Measurements from ENCODE around the gene TMTC4. TPM values are rescaled to one million over a fixed set of nuclear protein-coding genes. Genes with fewer than 3 reads are reported as not detected.

TMTC4 gene
- total and polyA plus RNA-seq, 10 of the 15 experiments (the other 5 are each of a cell fraction or from before 2014, with no cell fraction given): 3.3 to 24.6 (median 14.5) TPM

GRCh38 chr13:100644371-100644770 lies 30.2 kb downstream of the TMTC4 start:
- ATAC-seq: no peak
- Histone ChIP-seq H3K4me1 (ENCODE audit: control insufficient read depth, insufficient read depth, low read length) (no peaks in the 10 kb centered on the region), H3K79me2 (ENCODE audit: control insufficient read depth, insufficient read depth, low read length) (no peaks in the 10 kb centered on the region), H3K27me3 (replicated peaks in 1 of 2; ENCODE audit: control insufficient read depth in 2 of 2, insufficient read depth in 2 of 2, low read length in 1 of 2) (no peaks in the 10 kb centered on the region), H3K9ac (ENCODE audit: control insufficient read depth, insufficient read depth, low read length) (no peak overlapping the region), H3K4me2 (ENCODE audit: control insufficient read depth, insufficient read depth) (no peak overlapping the region), H3K36me3 (ENCODE audit: control insufficient read depth in 2 of 2, insufficient read depth in 2 of 2, low read length in 1 of 2) (peaks cover 2 to 4% of the 10 kb centered on the region in 2 experiments; a peak in 3 of 4 replicates), H3K9me3 (replicated peaks; ENCODE audit: control insufficient read depth, insufficient read depth, low read length) (no peaks in the 10 kb centered on the region), H3K4me3 (no peak overlapping the region), H2AFZ (ENCODE audit: control insufficient read depth, low read depth, low read length) (no peak overlapping the region), H4K20me1 (ENCODE audit: control insufficient read depth, insufficient read depth) (no peaks in the 10 kb centered on the region), H3K27ac (ENCODE audit: control insufficient read depth, insufficient read depth) (no peak overlapping the region)
- DNase-seq (ENCODE audit: low read depth, low spot score): no peak
- ChIA-PET SMC1A (ENCODE audit: uncharacterized antibody, unreplicated experiment) (no interaction called here), CTCF (interaction anchor here (1.0 to 1.3 kb wide), 2 partner anchors 13 to 126 kb away, joined by 4 read pairs; no protein-coding TSS in a partner anchor), RAD21 (ENCODE audit: unreplicated experiment) (no interaction called here), POLR2A (no interaction called here)
- WGBS (ENCODE audit: insufficient coverage, insufficient replicate concordance, low lambda C conversion rate, missing lambda C conversion rate): 85% methylated on average over 7 of the region's 7 CpGs
- TF ChIP-seq ATF7 (IDR thresholded peaks at IDR 0.05; ENCODE audit: low read depth) (no peak), ZNF592 (IDR thresholded peaks at IDR 0.05) (no peak), LARP7 (IDR thresholded peaks at IDR 0.05) (no peak), MTA2 (IDR thresholded peaks at IDR 0.05; ENCODE audit: low read depth) (no peak), SRF (IDR thresholded peaks at IDR 0.05; ENCODE audit: low read depth in 2 of 2, low read length in 2 of 2) (no peak), POU2F2 (IDR thresholded peaks at IDR 0.05; ENCODE audit: borderline replicate concordance, low read depth, low read length) (no peak), HDAC2 (IDR thresholded peaks at IDR 0.05) (no peak), RUNX3 (IDR thresholded peaks at IDR 0.05; ENCODE audit: low read length) (no peak), SMAD1 (IDR thresholded peaks at IDR 0.05; ENCODE audit: low read depth, partially characterized antibody) (no peak), MYC (IDR thresholded peaks at IDR 0.05; ENCODE audit: insufficient read depth, insufficient read length, insufficient replicate concordance, low read length, severe bottlenecking) (no peak), NRF1 (conservative IDR thresholded peaks at IDR 0.05; ENCODE audit: low read depth, low read length) (no peak), RBBP5 (conservative IDR thresholded peaks at IDR 0.05) (no peak), CBX5 (IDR thresholded peaks at IDR 0.05; ENCODE audit: low read depth) (no peak)
- TF ChIP-seq, protein P1, sequence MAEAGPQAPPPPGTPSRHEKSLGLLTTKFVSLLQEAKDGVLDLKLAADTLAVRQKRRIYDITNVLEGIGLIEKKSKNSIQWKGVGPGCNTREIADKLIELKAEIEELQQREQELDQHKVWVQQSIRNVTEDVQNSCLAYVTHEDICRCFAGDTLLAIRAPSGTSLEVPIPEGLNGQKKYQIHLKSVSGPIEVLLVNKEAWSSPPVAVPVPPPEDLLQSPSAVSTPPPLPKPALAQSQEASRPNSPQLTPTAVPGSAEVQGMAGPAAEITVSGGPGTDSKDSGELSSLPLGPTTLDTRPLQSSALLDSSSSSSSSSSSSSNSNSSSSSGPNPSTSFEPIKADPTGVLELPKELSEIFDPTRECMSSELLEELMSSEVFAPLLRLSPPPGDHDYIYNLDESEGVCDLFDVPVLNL (IDR thresholded peaks at IDR 0.05; ENCODE audit: low read depth, low read length): no peak
- BruUV-seq (replicated peaks): no TSS peak
- intact Hi-C loops (cut with micrococcal nuclease; ENCODE audit: unreplicated experiment): no loop called here
- FAIRE-seq: no peak
- in situ Hi-C loops (cut with MboI): no loop called here
